Esophagus muscularis mucosa (tissue), 4 donors: ENCODE results near the gene C2.

Experiments used
- CTCF ChIP-seq, 3 experiments: fragments of 200-600 bp in 2 of 3; fragments of 450-650 bp in 1 of 3; sonication (generic) in 2 of 3; IDR thresholded peaks; one replicate each; pipeline ENCODE4 v1.5.1; 2017 to 2019; ENCODE audit warnings: antibody characterized with exemption in 3 of 3, mild to moderate bottlenecking in 2 of 3, moderate library complexity in 1 of 3
- EP300 ChIP-seq: sonication (generic); formaldehyde crosslinking; IDR thresholded peaks from one replicate; pipeline ENCODE4 v1.6.1; 2017; ENCODE audit warnings: antibody characterized with exemption
- POLR2A ChIP-seq: fragments of 450-650 bp; IDR thresholded peaks from one replicate; pipeline ENCODE4 v1.6.1; 2017; ENCODE audit warnings: antibody characterized with exemption, moderate library complexity, mild to moderate bottlenecking, low read depth
- POLR2AphosphoS5 ChIP-seq, 2 donors: sonication (generic); formaldehyde crosslinking; IDR thresholded peaks; one replicate each; pipeline ENCODE4 v1.6.1; 2017; ENCODE audit warnings: antibody characterized with exemption in 2 of 2

GRCh38 chr6:31967926-31968320 lies 40.4 kb downstream of the C2 start:
- no peak for TF ChIP-seq CTCF (IDR thresholded peaks at IDR 0.05)
- no peak for TF ChIP-seq POLR2A
- no peak for TF ChIP-seq POLR2AphosphoS5 (IDR thresholded peaks at IDR 0.05)
- no peak for TF ChIP-seq EP300
